A375 (cell line): ENCODE results near the gene PIP4K2C. TPM values are rescaled to one million over a fixed set of nuclear protein-coding genes. Genes with fewer than 3 reads are reported as not detected.

Experiments used
- total RNA-seq: library from RNA; depleted of rRNA; stranded (reverse); fragments of >200 nt; shearing (Covaris generic); gene quantifications from 2 replicates; pipeline ENCODE4 v1.2.3, GENCODE V29; 2014; rRNA removed

The PIP4K2C gene
- 23.7 and 30.1 TPM in 2 replicates for total RNA-seq

GRCh38 chr12:57590864-57591781 lies at the start of gene PIP4K2C:
Gene PIP4K2C, plus strand, starts transcription at chr12:57591192. Its CDS starts 98 bp downstream, at chr12:57591290.

GRCh38 chr12:57546438-57547287 lies 44.3 kb upstream of the PIP4K2C start, which contains the start of gene DCTN2:
Gene DCTN2, minus strand, starts transcription at chr12:57547192. Its CDS starts 129 bp downstream, at chr12:57547063.

GRCh38 chr12:57549909-57550640 lies 40.9 kb upstream of the PIP4K2C start, which contains the start of gene KIF5A:
Gene KIF5A, plus strand, starts transcription at chr12:57550044. Its CDS starts 228 bp downstream, at chr12:57550272.

GRCh38 chr12:57604454-57604991 lies 13.5 kb downstream of the PIP4K2C start, which contains the start of gene DTX3:
Gene DTX3, plus strand, starts transcription at chr12:57604824. Its CDS starts 1,694 bp downstream, at chr12:57606518.

GRCh38 chr12:57611108-57611826 lies 20.3 kb downstream of the PIP4K2C start, which contains the start of gene ARHGEF25:
Gene ARHGEF25, plus strand, starts transcription at chr12:57611435. Its CDS starts 460 bp downstream, at chr12:57611895.

GRCh38 chr12:57632958-57633840 lies 42.2 kb downstream of the PIP4K2C start, which contains the start of gene B4GALNT1:
Gene B4GALNT1, minus strand, starts transcription at chr12:57633201. Its CDS starts 1,069 bp downstream, at chr12:57632132.

Other genes starting within 250 kb of the PIP4K2C start
- gene R3HDM2, start 160.1 kb upstream of the PIP4K2C start, total RNA-seq, result 23.2 and 30.1 TPM in 2 replicates
- gene INHBC, start 156.4 kb upstream of the PIP4K2C start, total RNA-seq, result not detected in 2 replicates
- gene INHBE, start 135.9 kb upstream of the PIP4K2C start, total RNA-seq, result 4.3 and 4.9 TPM in 2 replicates
- 0.30 and 0.90 TPM in 2 replicates for gene GLI1, start 131.4 kb upstream of the PIP4K2C start, total RNA-seq
- 2.2 and 6.4 TPM in 2 replicates for gene ARHGAP9, start 111.3 kb upstream of the PIP4K2C start, total RNA-seq
- 443 and 500 TPM in 2 replicates for gene MARS1, start 103.1 kb upstream of the PIP4K2C start, total RNA-seq
- 58.1 and 66.1 TPM in 2 replicates for gene DDIT3, start 70.7 kb upstream of the PIP4K2C start, total RNA-seq
- 13.7 and 25.7 TPM in 2 replicates for gene MBD6, start 68.4 kb upstream of the PIP4K2C start, total RNA-seq
- gene DCTN2, start 44.0 kb upstream of the PIP4K2C start, total RNA-seq, result 75.2 and 76.3 TPM in 2 replicates
- 0.41 and 0.58 TPM in 2 replicates for gene KIF5A, start 41.1 kb upstream of the PIP4K2C start, total RNA-seq
- gene DTX3, start 13.6 kb downstream of the PIP4K2C start, total RNA-seq, result 28.2 and 32.4 TPM in 2 replicates
- gene ARHGEF25, start 20.2 kb downstream of the PIP4K2C start, total RNA-seq, result 22.6 and 46.8 TPM in 2 replicates
- 25.6 and 26.7 TPM in 2 replicates for gene B4GALNT1, start 42.0 kb downstream of the PIP4K2C start, total RNA-seq
- gene OS9, start 102.9 kb downstream of the PIP4K2C start, total RNA-seq, result 135 and 140 TPM in 2 replicates
- gene AGAP2, start 147.6 kb downstream of the PIP4K2C start, total RNA-seq, result 2.1 and 2.3 TPM in 2 replicates
- gene TSPAN31, start 153.8 kb downstream of the PIP4K2C start, total RNA-seq, result 36.1 and 40.0 TPM in 2 replicates
- gene CDK4, start 161.1 kb downstream of the PIP4K2C start, total RNA-seq, result 322 and 387 TPM in 2 replicates
- 10.2 and 11.7 TPM in 2 replicates for gene MARCHF9, start 163.9 kb downstream of the PIP4K2C start, total RNA-seq
- 16.1 and 17.0 TPM in 2 replicates for gene CYP27B1, start 175.9 kb downstream of the PIP4K2C start, total RNA-seq
- gene METTL1, start 180.9 kb downstream of the PIP4K2C start, total RNA-seq, result 24.6 and 27.6 TPM in 2 replicates
- gene EEF1AKMT3, start 181.4 kb downstream of the PIP4K2C start, total RNA-seq, result 3.0 and 3.3 TPM in 2 replicates
- gene TSFM, start 191.6 kb downstream of the PIP4K2C start, total RNA-seq, result 49.7 and 53.0 TPM in 2 replicates
- gene AVIL, start 227.5 kb downstream of the PIP4K2C start, total RNA-seq, result 0.72 and 1.6 TPM in 2 replicates